Measurements from ENCODE around the gene SEL1L2. TPM values are rescaled to one million over a fixed set of nuclear protein-coding genes. Genes with fewer than 3 reads are reported as not detected.

Gene SEL1L2
- total RNA-seq, 1 donor from 2014 or later = 1.4 TPM

GRCh38 chr20:13930281-13930680 lies 60.1 kb downstream of the SEL1L2 start:
- no peak for DNase-seq
- no peak for TF ChIP-seq CTCF (IDR thresholded peaks at IDR 0.05; ENCODE audit: borderline replicate concordance)
- H3K9me3 ChIP-seq (replicated peaks) = no peaks in the 10 kb centered on the region
- intact Hi-C loops (cut with micrococcal nuclease) = no loop called here
- no peaks in the 10 kb centered on the region for H3K4me1 ChIP-seq
- no peaks in the 10 kb centered on the region for H3K36me3 ChIP-seq
- H3K27me3 ChIP-seq (ENCODE audit: low read depth) = no peaks in the 10 kb centered on the region
- H3K4me3 ChIP-seq = no peak overlapping the region
- H3K27ac ChIP-seq (replicated peaks) = no peak overlapping the region

GRCh38 chr20:13929836-13930235 lies 60.6 kb downstream of the SEL1L2 start:
- no peak for DNase-seq
- Histone ChIP-seq H3K36me3 (no peaks in the 10 kb centered on the region), H3K4me3 (no peak overlapping the region), H3K27ac (replicated peaks) (no peak overlapping the region), H3K4me1 (no peaks in the 10 kb centered on the region), H3K9me3 (replicated peaks) (no peaks in the 10 kb centered on the region), H3K27me3 (ENCODE audit: low read depth) (no peaks in the 10 kb centered on the region)
- intact Hi-C loops (cut with micrococcal nuclease) = no loop called here
- TF ChIP-seq CTCF (IDR thresholded peaks at IDR 0.05; ENCODE audit: borderline replicate concordance) = no peak

- no peak overlapping the region for H3K27ac ChIP-seq (replicated peaks)
- H3K4me3 ChIP-seq = no peak overlapping the region
- intact Hi-C loops (cut with micrococcal nuclease) = no loop called here
- H3K36me3 ChIP-seq = no peaks in the 10 kb centered on the region
- no peaks in the 10 kb centered on the region for H3K4me1 ChIP-seq
- no peaks in the 10 kb centered on the region for H3K9me3 ChIP-seq (replicated peaks)
- no peaks in the 10 kb centered on the region for H3K27me3 ChIP-seq (ENCODE audit: low read depth)
- TF ChIP-seq CTCF (IDR thresholded peaks at IDR 0.05; ENCODE audit: borderline replicate concordance) = no peak
- no peak for DNase-seq
Measured at GRCh38 chr20:13928901-13929300, 61.5 kb downstream of the SEL1L2 start.

GRCh38 chr20:13927171-13927570 lies 63.2 kb downstream of the SEL1L2 start:
- no peak for TF ChIP-seq CTCF (IDR thresholded peaks at IDR 0.05; ENCODE audit: borderline replicate concordance)
- intact Hi-C loops (cut with micrococcal nuclease) = no loop called here

GRCh38 chr20:13922241-13922640 lies 68.2 kb downstream of the SEL1L2 start:
- no peak overlapping the region for H3K27ac ChIP-seq (replicated peaks)
- intact Hi-C loops (cut with micrococcal nuclease) = no loop called here
- no peaks in the 10 kb centered on the region for H3K27me3 ChIP-seq (ENCODE audit: low read depth)
- no peak for DNase-seq
- H3K36me3 ChIP-seq = no peaks in the 10 kb centered on the region
- H3K4me1 ChIP-seq = no peaks in the 10 kb centered on the region
- H3K4me3 ChIP-seq = no peak overlapping the region
- no peak for TF ChIP-seq CTCF (IDR thresholded peaks at IDR 0.05; ENCODE audit: borderline replicate concordance)
- H3K9me3 ChIP-seq (replicated peaks) = no peaks in the 10 kb centered on the region

More at GRCh38 chr20:13927171-13927570, 63.2 kb downstream of the SEL1L2 start:
- no peaks in the 10 kb centered on the region for H3K4me1 ChIP-seq
- no peak overlapping the region for H3K27ac ChIP-seq (replicated peaks)
- DNase-seq = no peak
- no peaks in the 10 kb centered on the region for H3K9me3 ChIP-seq (replicated peaks)
- no peaks in the 10 kb centered on the region for H3K36me3 ChIP-seq
- no peaks in the 10 kb centered on the region for H3K27me3 ChIP-seq (ENCODE audit: low read depth)
- no peak overlapping the region for H3K4me3 ChIP-seq

- Histone ChIP-seq H3K27me3 (ENCODE audit: low read depth) (no peaks in the 10 kb centered on the region), H3K27ac (replicated peaks) (no peak overlapping the region), H3K9me3 (replicated peaks) (no peaks in the 10 kb centered on the region), H3K36me3 (no peaks in the 10 kb centered on the region), H3K4me3 (no peak overlapping the region), H3K4me1 (no peaks in the 10 kb centered on the region)
- intact Hi-C loops (cut with micrococcal nuclease) = no loop called here
- no peak for DNase-seq
- no peak for TF ChIP-seq CTCF (IDR thresholded peaks at IDR 0.05; ENCODE audit: borderline replicate concordance)
Measured at GRCh38 chr20:13915284-13915683, 75.1 kb downstream of the SEL1L2 start.

Measured in left ventricle myocardium inferior (tissue), 1 donor.